ENCODE results near the gene UROS. TPM values are rescaled to one million over a fixed set of nuclear protein-coding genes. Genes with fewer than 3 reads are reported as not detected.

UROS gene
- total and polyA plus RNA-seq, 5 donors, result 57.6 to 86.1 (median 75.8) TPM

DNA sequence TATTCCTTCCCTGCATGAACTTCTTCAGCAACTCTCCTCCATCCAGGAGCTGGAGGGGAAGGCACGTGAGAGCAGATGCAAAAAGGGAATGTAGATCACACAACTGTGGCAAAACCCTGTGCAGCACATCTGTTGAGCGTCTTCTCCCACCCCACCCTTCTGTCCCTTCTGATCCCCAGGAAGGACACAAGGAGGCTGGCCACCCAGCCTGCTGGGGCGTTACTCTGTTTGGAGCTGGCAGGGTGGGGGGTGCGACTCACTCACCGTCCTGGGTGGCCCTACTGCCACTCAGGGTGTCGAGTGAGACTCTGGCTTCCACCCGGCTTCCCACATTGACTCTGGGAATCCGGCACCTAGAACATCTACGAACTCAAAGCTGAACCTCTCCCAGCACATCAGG is 37.3 kb downstream of the UROS start:
- no peaks in the 10 kb centered on the region for H3K9me3 ChIP-seq (ENCODE audit: control insufficient read depth, low read length)
- intact Hi-C loops (cut with DNase I), result no loop called here
- no peak for ATAC-seq
- 66% methylated on average over 9 of the region's 9 CpGs for WGBS
- no peak overlapping the region for H3K4me3 ChIP-seq (ENCODE audit: low read length)
- H3K4me1 ChIP-seq (ENCODE audit: control insufficient read depth, insufficient read depth, low read length), result no peaks in the 10 kb centered on the region
- DNase-seq, result no peak
- H3K27me3 ChIP-seq (ENCODE audit: control insufficient read depth, insufficient read depth), result no peaks in the 10 kb centered on the region
- no peak overlapping the region for H3K27ac ChIP-seq (ENCODE audit: low read length)

DNA sequence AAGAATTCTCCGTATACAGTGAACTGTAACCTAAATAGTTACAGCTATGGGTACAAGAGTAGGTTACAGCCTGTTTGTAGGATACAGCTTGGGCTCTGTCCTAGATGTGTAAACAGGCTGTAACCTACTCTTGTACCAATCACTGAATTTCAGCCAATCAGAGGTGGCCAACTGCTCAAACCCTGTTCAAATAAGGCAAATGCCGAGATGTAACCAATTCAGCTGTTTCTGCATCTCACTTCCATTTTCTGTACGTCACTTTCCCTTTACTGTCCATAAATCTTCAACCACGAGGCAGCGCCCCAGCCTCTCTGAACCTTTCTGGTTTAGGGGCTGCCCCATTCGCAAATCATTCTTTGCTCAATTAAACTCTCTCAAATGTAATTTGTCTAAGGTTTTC is 39.1 kb downstream of the UROS start:
- DNase-seq (no peak), ATAC-seq (no peak)
- intact Hi-C loops (cut with DNase I), result no loop called here
- Histone ChIP-seq H3K4me1 (ENCODE audit: control insufficient read depth, insufficient read depth, low read length) (no peaks in the 10 kb centered on the region), H3K4me3 (ENCODE audit: low read length) (no peak overlapping the region), H3K27me3 (ENCODE audit: control insufficient read depth, insufficient read depth) (no peaks in the 10 kb centered on the region), H3K27ac (ENCODE audit: low read length) (no peak overlapping the region), H3K9me3 (ENCODE audit: control insufficient read depth, low read length) (no peaks in the 10 kb centered on the region)
- 85% methylated on average over 6 of the region's 6 CpGs for WGBS

DNA sequence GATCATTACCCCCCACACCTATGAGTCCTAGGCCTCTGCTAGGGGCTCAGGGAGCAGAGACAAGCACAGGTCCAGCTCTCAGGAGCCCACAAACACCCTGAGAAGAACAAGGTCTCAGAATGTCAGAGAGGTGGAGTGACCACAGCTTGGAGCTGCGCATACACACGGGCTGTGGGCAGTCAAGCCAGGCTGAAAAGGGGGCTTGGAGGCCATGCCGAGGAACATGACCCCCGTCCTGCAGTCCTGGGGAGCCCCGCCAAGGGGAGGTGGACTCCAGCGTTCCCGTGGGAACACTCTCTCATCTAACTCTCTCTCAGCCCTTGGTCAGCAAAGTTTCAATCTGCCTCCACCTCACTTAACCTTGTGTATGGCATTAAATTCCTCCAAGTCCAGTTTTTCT is 39.6 kb downstream of the UROS start:
- no peak for ATAC-seq
- Histone ChIP-seq H3K4me3 (ENCODE audit: low read length) (no peak overlapping the region), H3K27me3 (ENCODE audit: control insufficient read depth, insufficient read depth) (no peaks in the 10 kb centered on the region), H3K27ac (ENCODE audit: low read length) (no peak overlapping the region), H3K9me3 (ENCODE audit: control insufficient read depth, low read length) (no peaks in the 10 kb centered on the region), H3K4me1 (ENCODE audit: control insufficient read depth, insufficient read depth, low read length) (no peaks in the 10 kb centered on the region)
- intact Hi-C loops (cut with DNase I), result no loop called here
- 91% methylated on average over 7 of the region's 7 CpGs for WGBS
- no peak for DNase-seq

DNA sequence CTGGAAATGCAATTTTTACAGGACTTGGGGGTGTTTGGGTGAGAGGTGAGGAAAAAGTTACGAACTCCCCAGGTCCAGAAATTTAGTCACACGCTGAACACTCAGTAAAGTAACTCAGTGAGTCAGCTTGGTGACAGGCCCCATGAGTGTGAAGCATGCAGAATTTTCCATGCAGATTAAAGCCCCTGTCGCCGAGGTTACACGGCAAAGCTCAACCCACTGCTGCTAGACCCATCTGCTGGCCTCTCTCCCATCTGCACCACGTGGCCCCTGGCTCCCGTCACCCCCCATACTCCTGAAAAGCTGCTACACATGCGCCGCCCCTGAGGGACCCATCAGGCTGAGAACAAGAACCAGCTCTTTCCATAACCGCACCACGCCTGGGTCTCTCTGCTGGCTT is 40.4 kb downstream of the UROS start:
- no peaks in the 10 kb centered on the region for H3K4me1 ChIP-seq (ENCODE audit: control insufficient read depth, insufficient read depth, low read length)
- no peaks in the 10 kb centered on the region for H3K9me3 ChIP-seq (ENCODE audit: control insufficient read depth, low read length)
- ATAC-seq (no peak), DNase-seq (no peak)
- H3K4me3 ChIP-seq (ENCODE audit: low read length), result no peak overlapping the region
- intact Hi-C loops (cut with DNase I), result no loop called here
- 75% methylated on average over 11 of the region's 11 CpGs for WGBS
- no peaks in the 10 kb centered on the region for H3K27me3 ChIP-seq (ENCODE audit: control insufficient read depth, insufficient read depth)
- no peak overlapping the region for H3K27ac ChIP-seq (ENCODE audit: low read length)

DNA sequence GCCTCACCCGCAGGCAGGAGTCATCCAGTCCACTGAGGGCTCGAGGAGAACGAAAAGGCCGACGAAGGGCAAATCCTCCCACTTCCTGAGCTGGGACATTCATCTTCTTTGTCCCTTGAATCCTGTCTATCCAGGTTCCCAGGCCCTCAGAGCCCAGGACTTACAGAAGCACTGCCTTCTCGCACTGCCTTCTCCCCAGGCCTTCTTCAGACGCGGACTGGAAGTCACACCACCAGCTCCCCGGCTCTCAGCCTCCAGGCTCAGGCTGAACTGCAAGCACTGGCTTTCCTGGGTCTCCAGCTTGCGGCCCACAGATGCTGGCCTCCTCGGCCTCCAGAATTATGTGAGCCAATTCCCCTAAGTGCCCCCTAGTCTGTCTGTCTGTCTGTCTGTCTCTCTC is 41.0 kb downstream of the UROS start:
- Histone ChIP-seq H3K9me3 (ENCODE audit: control insufficient read depth, low read length) (no peaks in the 10 kb centered on the region), H3K27me3 (ENCODE audit: control insufficient read depth, insufficient read depth) (no peaks in the 10 kb centered on the region), H3K4me1 (ENCODE audit: control insufficient read depth, insufficient read depth, low read length) (no peaks in the 10 kb centered on the region), H3K27ac (ENCODE audit: low read length) (no peak overlapping the region), H3K4me3 (ENCODE audit: low read length) (no peak overlapping the region)
- ATAC-seq (no peak), DNase-seq (no peak)
- intact Hi-C loops (cut with DNase I), result no loop called here
- 79% methylated on average over 11 of the region's 11 CpGs for WGBS

DNA sequence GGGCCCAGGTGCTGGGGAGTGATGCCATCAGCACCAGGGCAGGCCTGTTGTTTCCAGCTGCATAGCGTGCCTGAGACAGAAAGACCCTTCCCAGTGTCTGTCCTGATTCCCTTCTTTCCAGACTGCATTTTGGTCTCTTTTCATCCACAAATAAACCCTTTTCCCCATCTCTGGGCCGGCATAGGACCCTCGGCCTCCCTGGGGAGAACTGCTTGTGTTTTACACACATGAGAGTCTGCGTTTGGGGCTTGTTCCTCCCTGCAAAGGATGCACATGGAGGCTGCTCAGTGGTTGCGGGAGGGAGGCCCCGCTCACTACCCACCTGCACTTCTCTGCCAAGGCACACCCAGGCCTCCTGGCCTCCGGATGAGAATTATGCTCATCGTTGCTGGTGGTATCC is 41.7 kb downstream of the UROS start:
- WGBS, result 96% methylated on average over 8 of the region's 8 CpGs
- no peak for ATAC-seq
- DNase-seq, result no peak
- intact Hi-C loops (cut with DNase I), result no loop called here
- Histone ChIP-seq H3K27ac (ENCODE audit: low read length) (no peak overlapping the region), H3K27me3 (ENCODE audit: control insufficient read depth, insufficient read depth) (no peaks in the 10 kb centered on the region), H3K4me3 (ENCODE audit: low read length) (no peak overlapping the region), H3K4me1 (ENCODE audit: control insufficient read depth, insufficient read depth, low read length) (no peaks in the 10 kb centered on the region), H3K9me3 (ENCODE audit: control insufficient read depth, low read length) (no peaks in the 10 kb centered on the region)

DNA sequence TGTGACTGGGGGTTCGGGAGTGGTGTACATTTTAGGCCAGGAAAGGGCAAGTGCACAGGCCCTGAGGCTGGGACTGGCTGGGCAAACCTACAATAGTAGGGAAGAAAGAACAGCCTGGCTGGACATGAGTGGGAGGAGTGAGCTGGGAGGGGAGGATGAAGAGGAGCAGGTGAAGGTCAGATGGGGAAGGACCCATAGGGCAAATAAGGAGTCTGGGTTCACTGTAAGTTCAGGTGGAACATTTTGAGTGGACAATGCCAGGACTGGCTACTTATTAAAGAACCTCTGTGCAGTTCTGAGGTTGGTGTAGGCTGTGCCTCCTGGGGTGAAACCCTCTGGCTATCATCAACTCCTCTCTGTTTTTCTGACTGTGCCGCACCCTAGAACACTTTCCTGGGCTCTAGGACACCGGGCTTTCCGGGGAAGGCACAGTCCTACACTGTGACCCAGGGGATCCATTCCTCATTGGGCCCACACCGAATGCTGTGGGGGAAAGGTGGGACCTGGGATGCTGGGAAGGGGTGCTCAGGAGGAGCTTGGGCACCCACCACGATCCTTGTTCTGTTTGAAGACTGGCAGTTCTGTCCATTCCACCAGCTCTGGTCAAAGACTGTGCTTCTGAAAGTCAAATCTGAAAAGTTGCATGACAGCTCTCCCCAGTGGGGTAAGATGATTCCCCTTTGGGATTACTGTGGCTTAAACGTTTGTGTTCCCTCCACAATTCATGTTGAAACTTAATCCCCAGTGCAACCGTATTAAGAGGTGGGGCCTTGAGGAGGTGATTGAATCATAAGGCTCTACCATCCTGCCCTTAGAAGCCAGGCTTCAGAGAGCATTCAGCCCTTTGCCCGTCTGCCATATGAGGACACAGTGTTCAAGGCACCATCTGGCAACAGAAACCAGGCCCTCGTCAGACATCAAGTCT is 43.4 kb downstream of the UROS start:
- DNase-seq (no peak), ATAC-seq (no peak)

DNA sequence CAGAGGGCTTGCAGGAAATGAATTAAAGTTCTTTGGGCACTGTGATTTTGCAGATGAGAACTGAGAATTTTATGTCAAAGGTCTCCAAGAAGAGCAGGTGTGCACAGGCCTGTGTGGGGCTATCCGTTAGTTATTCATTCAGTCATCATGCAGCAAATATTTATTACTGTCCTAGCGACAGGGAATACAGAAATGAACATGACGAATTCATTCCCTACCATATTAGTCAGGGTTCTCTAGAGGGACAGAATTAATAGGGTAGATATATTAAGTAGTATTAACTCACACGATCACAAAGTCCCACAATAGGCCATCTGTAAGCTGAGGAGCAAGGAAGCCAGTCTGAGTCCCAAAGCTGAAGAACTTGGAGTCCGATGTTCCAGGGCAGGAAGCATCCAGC is 44.5 kb downstream of the UROS start:
- Histone ChIP-seq H3K9me3 (ENCODE audit: control insufficient read depth, low read length) (no peaks in the 10 kb centered on the region), H3K27ac (ENCODE audit: low read length) (no peak overlapping the region), H3K27me3 (ENCODE audit: control insufficient read depth, insufficient read depth) (no peaks in the 10 kb centered on the region), H3K4me3 (ENCODE audit: low read length) (no peak overlapping the region), H3K4me1 (ENCODE audit: control insufficient read depth, insufficient read depth, low read length) (no peaks in the 10 kb centered on the region)
- ATAC-seq (no peak), DNase-seq (no peak)
- WGBS, result 53% methylated on average over 5 of the region's 5 CpGs
- intact Hi-C loops (cut with DNase I), result no loop called here

More for the DNA sequence above, 43.4 kb downstream of the UROS start:
- Histone ChIP-seq H3K4me1 (ENCODE audit: control insufficient read depth, insufficient read depth, low read length) (no peaks in the 10 kb centered on the region), H3K27me3 (ENCODE audit: control insufficient read depth, insufficient read depth) (no peaks in the 10 kb centered on the region), H3K4me3 (ENCODE audit: low read length) (no peak overlapping the region), H3K9me3 (ENCODE audit: control insufficient read depth, low read length) (no peaks in the 10 kb centered on the region), H3K27ac (ENCODE audit: low read length) (no peak overlapping the region)
- 78% methylated on average over 10 of the region's 10 CpGs for WGBS
- intact Hi-C loops (cut with DNase I), result no loop called here

DNA sequence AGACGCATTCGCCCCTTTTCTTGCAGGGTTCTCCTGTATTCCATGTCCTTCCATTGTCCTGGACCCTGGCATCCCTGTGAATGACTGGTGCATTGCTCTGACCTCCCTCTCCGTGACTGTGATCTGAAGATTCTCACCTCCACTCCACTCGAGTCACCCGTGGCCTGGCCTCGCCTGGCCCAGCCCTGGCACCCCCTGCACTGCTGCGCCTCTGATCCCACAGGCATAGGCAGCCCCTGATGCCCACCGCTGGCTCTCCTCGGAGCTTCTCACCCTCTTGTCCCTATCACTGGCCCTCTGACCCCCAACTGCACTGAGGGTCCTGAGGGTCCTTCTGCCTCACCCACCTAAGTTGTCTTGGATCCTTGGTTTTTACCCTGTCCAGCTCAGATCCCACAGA is 45.3 kb downstream of the UROS start:
- Histone ChIP-seq H3K4me1 (ENCODE audit: control insufficient read depth, insufficient read depth, low read length) (no peaks in the 10 kb centered on the region), H3K27me3 (ENCODE audit: control insufficient read depth, insufficient read depth) (no peaks in the 10 kb centered on the region), H3K4me3 (ENCODE audit: low read length) (no peak overlapping the region), H3K27ac (ENCODE audit: low read length) (no peak overlapping the region), H3K9me3 (ENCODE audit: control insufficient read depth, low read length) (no peaks in the 10 kb centered on the region)
- WGBS, result 89% methylated on average over 9 of the region's 9 CpGs
- ATAC-seq, result no peak
- no peak for DNase-seq
- intact Hi-C loops (cut with DNase I), result no loop called here

DNA sequence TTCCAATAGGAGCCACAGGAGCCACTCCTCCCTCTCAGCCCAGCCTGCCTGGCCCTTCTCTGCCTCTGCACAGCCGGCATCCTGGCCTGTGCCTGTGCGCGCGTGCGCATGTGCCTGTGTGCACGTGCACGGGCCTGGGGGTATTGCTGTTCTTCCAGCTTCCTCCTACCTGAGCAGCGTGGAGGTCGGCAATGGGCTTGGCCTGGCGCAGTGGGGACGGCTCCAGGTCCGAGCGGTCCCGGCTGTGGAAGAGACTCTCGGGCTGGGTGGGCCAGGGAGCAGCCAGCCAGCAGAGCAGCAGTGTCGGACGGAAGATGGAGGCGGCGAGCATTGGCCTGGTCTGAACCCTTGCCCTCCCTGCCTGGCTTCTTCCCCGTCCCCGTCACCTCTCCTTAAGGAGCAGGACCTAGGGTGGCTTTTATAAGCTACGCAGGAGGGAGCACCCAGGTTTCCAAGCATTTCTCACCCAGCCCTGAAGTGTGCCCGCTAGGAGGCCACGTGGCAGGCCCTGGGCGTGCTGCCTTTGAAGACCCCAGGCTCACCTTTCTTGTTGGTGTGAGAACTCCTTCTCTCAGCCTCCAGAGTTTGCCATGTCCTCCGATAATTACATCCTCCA is 47.5 kb downstream of the UROS start, which contains the start of gene MMP21:
Gene MMP21, minus strand, starts transcription at position 331 of the 616 bp plus-strand sequence. Its CDS starts 0 bp downstream, at position 331.
- ATAC-seq, result no peak
- intact Hi-C loops (cut with DNase I), result no loop called here
- H3K27me3 ChIP-seq (ENCODE audit: control insufficient read depth, insufficient read depth), result no peaks in the 10 kb centered on the region
- no peaks in the 10 kb centered on the region for H3K4me1 ChIP-seq (ENCODE audit: control insufficient read depth, insufficient read depth, low read length)
- H3K9me3 ChIP-seq (ENCODE audit: control insufficient read depth, low read length), result no peaks in the 10 kb centered on the region
- WGBS, result 93% methylated on average over 26 of the region's 26 CpGs
- no peak within 1 kb of the TSS for H3K4me3 ChIP-seq (ENCODE audit: low read length)
- DNase-seq, result no peak
- H3K27ac ChIP-seq (ENCODE audit: low read length), result no peak within 1 kb of the TSS

DNA sequence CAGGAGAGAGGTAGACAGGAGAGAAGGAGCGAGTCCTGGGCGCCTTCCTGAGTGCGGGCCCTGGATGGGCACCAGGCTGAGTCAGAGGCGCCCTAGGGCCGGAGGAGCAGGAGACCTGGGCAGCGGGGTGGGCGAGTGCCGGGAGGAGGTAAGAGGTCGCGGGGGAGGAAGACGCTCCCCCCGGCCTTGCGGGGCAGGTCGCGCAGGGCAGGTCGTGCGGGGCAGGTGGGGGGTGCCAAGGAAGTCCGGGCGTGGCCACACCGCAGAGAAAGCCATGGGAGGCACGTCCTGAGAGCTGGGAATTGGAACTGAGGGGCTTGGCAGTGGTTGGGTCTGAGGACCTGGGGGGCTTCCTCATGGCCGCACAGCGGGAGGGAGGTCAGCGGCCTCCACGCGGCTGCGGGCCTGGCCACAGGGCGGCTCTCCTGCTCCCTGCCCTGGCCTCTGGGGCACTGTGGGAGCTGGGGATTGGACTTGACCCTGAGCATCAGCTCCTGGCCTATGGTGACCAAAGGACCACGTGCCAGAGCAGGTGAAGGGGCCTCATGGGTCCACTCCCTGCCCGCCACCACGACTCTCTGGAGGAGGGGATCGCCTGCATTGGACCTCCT is 48.4 kb downstream of the UROS start:
- Histone ChIP-seq H3K4me3 (ENCODE audit: low read length) (no peak overlapping the region), H3K27me3 (ENCODE audit: control insufficient read depth, insufficient read depth) (no peaks in the 10 kb centered on the region), H3K27ac (ENCODE audit: low read length) (no peak overlapping the region), H3K9me3 (ENCODE audit: control insufficient read depth, low read length) (no peaks in the 10 kb centered on the region), H3K4me1 (ENCODE audit: control insufficient read depth, insufficient read depth, low read length) (no peaks in the 10 kb centered on the region)
- intact Hi-C loops (cut with DNase I), result no loop called here
- 91% methylated on average over 32 of the region's 32 CpGs for WGBS
- ATAC-seq, result no peak
- no peak for DNase-seq

Data from right cardiac atrium (tissue), 5 donors.